LNCAP (cell line): ENCODE results near the gene REXO1.

Source experiments
- TF ChIP-seq, protein P1 (sequence below): fragments of 450-650 bp; IDR thresholded peaks from 2 replicates; pipeline ENCODE4 v1.5.1; 2017; ENCODE audit warnings: mild to moderate bottlenecking

Gene REXO1

DNA sequence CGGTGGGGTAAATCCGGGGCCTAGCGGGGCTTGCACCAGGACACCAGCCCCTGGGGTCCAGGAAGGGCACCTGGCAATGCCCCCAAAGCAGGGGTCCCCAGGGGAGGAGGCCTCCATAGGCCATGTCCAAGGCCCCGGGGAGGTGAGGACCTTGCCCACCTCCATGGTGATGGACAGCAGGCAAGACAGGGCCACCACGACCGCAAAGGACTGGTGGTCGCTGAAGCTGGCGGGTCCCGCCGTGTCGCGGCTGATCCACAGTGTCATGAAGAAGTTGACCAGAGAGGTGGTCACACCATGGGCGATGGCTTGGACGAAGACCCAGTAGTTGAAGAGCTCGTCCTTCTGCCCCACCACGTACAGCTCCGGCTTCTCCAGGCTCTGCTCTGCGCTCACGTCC lies 63.0 kb downstream of the REXO1 start:
- TF ChIP-seq, protein P1, sequence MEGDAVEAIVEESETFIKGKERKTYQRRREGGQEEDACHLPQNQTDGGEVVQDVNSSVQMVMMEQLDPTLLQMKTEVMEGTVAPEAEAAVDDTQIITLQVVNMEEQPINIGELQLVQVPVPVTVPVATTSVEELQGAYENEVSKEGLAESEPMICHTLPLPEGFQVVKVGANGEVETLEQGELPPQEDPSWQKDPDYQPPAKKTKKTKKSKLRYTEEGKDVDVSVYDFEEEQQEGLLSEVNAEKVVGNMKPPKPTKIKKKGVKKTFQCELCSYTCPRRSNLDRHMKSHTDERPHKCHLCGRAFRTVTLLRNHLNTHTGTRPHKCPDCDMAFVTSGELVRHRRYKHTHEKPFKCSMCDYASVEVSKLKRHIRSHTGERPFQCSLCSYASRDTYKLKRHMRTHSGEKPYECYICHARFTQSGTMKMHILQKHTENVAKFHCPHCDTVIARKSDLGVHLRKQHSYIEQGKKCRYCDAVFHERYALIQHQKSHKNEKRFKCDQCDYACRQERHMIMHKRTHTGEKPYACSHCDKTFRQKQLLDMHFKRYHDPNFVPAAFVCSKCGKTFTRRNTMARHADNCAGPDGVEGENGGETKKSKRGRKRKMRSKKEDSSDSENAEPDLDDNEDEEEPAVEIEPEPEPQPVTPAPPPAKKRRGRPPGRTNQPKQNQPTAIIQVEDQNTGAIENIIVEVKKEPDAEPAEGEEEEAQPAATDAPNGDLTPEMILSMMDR: no peak

DNA sequence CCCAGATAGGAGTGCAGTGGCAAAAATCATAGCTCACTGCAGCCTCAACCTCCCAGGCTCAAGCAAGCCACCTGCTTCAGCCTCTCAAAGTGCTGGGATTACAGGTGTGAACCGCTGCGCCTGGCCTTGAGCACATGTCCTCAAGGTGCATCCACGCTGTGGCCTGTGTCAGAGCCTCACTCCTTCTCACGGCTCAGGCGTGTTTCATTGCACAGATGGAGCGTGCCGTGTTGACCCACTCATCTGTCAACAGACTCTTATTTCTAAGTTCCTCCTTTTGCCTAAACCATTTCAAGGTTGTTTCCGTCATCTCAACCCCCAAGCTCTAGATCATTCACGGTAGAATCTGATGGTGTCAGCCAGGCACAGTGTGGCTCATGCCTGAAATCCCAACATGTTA lies 64.4 kb downstream of the REXO1 start:
- TF ChIP-seq, protein P1: no peak

DNA sequence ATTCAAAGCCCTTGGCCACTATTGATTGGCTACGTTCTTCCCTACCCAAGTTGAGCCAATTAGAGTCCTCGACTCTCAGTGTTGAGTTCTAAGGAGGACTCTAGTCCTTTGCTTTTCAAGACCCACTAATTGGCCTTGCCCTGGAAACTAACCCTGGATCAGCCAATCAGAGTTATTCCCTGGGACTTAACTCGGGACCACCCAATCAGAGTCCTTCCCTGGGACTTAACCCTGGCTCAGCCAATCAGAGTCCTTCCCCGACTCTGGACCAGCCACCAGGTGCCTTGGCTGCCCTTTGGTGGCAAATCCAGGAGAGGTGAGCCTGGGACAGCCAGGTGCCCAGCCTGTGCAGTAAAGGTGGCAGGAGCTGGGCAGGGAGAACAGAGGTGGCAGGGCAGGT lies 64.9 kb downstream of the REXO1 start:
- TF ChIP-seq, protein P1: no peak

DNA sequence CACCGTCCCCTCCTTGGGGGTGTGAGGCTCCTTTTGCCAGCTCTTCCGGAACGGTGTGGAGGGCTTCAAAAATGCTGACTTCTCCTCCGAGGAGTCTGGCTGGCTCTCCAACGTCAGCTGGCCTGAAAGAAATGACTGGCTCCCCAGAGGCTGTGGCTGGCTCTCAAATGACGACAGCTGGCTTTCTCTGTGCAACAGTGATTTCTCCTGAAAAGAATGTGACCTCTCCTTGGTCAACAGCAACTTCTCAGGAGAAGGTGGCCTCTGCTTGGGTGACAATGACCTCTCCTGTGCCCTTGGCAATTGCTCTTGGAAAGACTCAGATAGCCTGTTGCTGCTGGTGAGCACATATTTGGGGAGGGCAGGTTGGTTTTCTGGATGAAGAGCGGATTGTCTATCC lies 65.8 kb downstream of the REXO1 start:
- TF ChIP-seq, protein P1: no peak

DNA sequence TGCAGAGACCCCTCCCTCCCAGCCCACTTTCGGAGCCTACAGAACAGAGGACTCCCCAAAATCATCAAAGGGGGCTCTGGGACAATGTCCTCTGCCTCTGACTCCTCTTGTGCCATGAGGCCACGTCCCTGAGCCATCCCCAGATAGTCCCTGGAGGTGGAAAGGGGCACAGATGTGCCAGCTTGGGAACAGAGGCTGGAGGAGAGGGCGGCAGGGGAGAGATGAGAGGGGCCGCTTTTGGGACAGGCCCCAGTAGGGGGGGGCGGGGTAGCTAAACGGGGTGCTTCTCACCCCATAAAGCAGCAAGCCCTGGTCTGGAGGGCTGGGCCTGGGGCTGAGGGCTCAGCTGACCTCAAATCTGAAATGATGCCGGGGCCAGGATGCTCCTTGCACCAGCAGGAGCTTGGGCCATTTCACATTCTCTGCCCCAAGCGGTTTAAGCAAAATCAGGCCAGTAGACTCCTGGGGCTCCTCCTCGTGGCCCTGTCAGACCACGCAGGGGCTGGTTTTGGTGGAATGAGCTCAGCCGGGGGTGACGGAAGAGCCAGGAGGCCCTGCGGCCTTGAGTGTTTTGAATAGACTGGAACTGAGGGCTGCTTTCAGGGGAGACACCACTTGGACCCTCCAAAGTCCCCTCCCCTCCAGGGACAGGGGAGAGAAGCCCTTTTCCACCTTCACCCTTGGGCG lies 67.9 kb downstream of the REXO1 start:
- TF ChIP-seq, protein P1: no peak

DNA sequence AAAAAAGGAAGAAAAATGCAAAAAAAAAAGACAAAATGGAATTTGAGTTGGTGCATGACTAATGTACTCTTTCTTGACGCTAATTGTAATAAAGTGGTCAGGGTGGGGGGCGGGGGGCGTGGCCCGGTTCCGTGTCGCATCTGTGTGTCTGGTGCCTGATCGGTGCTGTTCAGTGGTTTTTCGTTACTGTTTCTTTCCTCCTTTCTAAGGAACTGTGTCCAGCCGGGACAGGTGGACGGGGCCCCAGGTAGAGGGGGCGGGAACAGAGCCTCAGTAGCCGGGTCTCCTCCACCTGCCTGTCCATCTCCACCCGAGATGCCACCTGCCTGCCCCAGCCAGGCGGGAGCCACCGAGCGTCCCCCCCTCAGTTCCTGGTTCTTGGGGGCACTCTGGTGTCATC lies 68.7 kb downstream of the REXO1 start:
- TF ChIP-seq, protein P1: no peak

DNA sequence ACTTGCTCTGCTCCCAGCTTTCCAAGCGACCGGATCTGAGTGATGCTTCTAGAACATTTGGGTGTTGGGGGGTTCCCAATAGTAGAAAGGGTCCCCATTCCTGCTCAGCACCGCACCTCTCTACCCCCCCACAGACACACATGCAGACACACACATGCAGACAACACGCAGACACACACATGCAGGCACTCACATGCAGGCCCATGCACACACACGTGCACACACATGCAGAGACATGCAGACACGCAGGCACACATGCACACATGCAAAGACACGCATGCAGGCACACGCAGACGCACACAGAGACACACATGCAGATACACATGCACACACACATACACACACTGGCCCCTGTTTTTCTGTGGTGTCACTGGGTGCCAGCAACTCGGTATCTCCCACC lies 71.1 kb downstream of the REXO1 start:
- TF ChIP-seq, protein P1: no peak

DNA sequence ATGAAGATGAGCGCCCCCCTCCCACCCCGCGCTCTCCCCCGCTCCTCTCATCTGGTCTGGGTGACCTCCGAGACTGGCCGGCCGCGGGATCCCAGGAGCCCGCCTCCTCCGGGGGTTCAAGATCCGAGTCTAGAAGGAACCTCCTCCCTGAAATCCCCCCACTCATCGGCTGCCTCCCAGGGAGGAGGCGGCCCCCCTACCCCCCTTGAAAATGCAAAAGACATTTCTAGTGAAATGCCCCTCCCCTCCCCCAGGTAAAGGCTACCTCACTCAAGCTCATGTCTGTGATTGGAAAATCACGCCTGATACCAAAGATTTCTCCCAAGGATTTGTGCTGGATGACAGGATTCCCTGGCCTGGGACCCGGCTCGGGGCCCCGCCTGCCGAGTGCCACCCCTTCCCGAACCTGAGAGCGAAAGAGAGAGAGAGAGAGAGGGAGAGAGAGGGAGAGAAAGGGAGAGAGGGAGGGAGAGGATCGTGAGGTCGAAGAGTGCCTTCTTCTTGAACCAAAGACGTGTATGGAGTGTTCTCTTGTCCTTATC lies 71.6 kb downstream of the REXO1 start:
- TF ChIP-seq, protein P1: no peak
